ENCODE data around the gene ASXL2.

The ASXL2 gene

GRCh38 chr2:25905126-25905525 is 26.8 kb upstream of the ASXL2 start:
- TF ChIP-seq CTCF (conservative IDR thresholded peaks at IDR 0.05; ENCODE audit: low read length) (no peak), EZH2phosphoT487 (IDR thresholded peaks at IDR 0.05; ENCODE audit: borderline replicate concordance) (no peak)
- Histone ChIP-seq H3K9me3 (ENCODE audit: insufficient read depth, low read depth, low read length) (no peaks in the 10 kb centered on the region), H3K4me3 (ENCODE audit: low read length, poor library complexity, severe bottlenecking) (no peak overlapping the region), H3F3A (ENCODE audit: low read depth) (no peaks in the 10 kb centered on the region), H3K4me2 (ENCODE audit: low read depth, low read length, poor library complexity, severe bottlenecking) (no peak overlapping the region), H3K4me1 (ENCODE audit: insufficient read depth, low read length, poor library complexity, severe bottlenecking) (peaks cover 5% of the 10 kb centered on the region), H3K9me2 (replicated peaks; ENCODE audit: low read depth, low read length) (no peaks in the 10 kb centered on the region), H3K9ac (ENCODE audit: low read depth, low read length, poor library complexity, severe bottlenecking) (no peak overlapping the region), H4K20me1 (ENCODE audit: insufficient read depth, low read length, poor library complexity, severe bottlenecking) (no peaks in the 10 kb centered on the region), H3K27me3 (ENCODE audit: insufficient read depth, low read length, poor library complexity, severe bottlenecking) (no peaks in the 10 kb centered on the region), H2AFZ (ENCODE audit: low read length) (no peak overlapping the region), H3K36me3 (ENCODE audit: insufficient read depth, low read length) (no peaks in the 10 kb centered on the region), H3K79me2 (ENCODE audit: insufficient read depth, low read length) (no peaks in the 10 kb centered on the region)

GRCh38 chr2:25903216-25903776 is 25.0 kb upstream of the ASXL2 start:
- H3K36me3 ChIP-seq (ENCODE audit: insufficient read depth, low read length): no peaks in the 10 kb centered on the region
- H3K79me2 ChIP-seq (ENCODE audit: insufficient read depth, low read length): no peaks in the 10 kb centered on the region
- H3K4me2 ChIP-seq (ENCODE audit: low read depth, low read length, poor library complexity, severe bottlenecking): no peak overlapping the region
- no peaks in the 10 kb centered on the region for H3F3A ChIP-seq (ENCODE audit: low read depth)
- H3K9me3 ChIP-seq (ENCODE audit: insufficient read depth, low read depth, low read length): no peaks in the 10 kb centered on the region
- peaks cover 5% of the 10 kb centered on the region for H3K4me1 ChIP-seq (ENCODE audit: insufficient read depth, low read length, poor library complexity, severe bottlenecking)
- no peaks in the 10 kb centered on the region for H4K20me1 ChIP-seq (ENCODE audit: insufficient read depth, low read length, poor library complexity, severe bottlenecking)
- no peaks in the 10 kb centered on the region for H3K27me3 ChIP-seq (ENCODE audit: insufficient read depth, low read length, poor library complexity, severe bottlenecking)
- H3K4me3 ChIP-seq (ENCODE audit: low read length, poor library complexity, severe bottlenecking): no peak overlapping the region
- H2AFZ ChIP-seq (ENCODE audit: low read length): peak overlapping the region; percentile 81
- H3K9me2 ChIP-seq (replicated peaks; ENCODE audit: low read depth, low read length): no peaks in the 10 kb centered on the region
- TF ChIP-seq EZH2phosphoT487 (IDR thresholded peaks at IDR 0.05; ENCODE audit: borderline replicate concordance) (no peak), CTCF (conservative IDR thresholded peaks at IDR 0.05; ENCODE audit: low read length) (no peak)
- H3K9ac ChIP-seq (ENCODE audit: low read depth, low read length, poor library complexity, severe bottlenecking): no peak overlapping the region

GRCh38 chr2:25899404-25899970 is 21.2 kb upstream of the ASXL2 start:
- H3K79me2 ChIP-seq (ENCODE audit: insufficient read depth, low read length): no peaks in the 10 kb centered on the region
- H3K9me3 ChIP-seq (ENCODE audit: insufficient read depth, low read depth, low read length): no peaks in the 10 kb centered on the region

More at GRCh38 chr2:25899404-25899970, 21.2 kb upstream of the ASXL2 start:
- TF ChIP-seq CTCF (conservative IDR thresholded peaks at IDR 0.05; ENCODE audit: low read length): no peak
- no peak for TF ChIP-seq EZH2phosphoT487 (IDR thresholded peaks at IDR 0.05; ENCODE audit: borderline replicate concordance)
- H3K27me3 ChIP-seq (ENCODE audit: insufficient read depth, low read length, poor library complexity, severe bottlenecking): no peaks in the 10 kb centered on the region
- H3K9me2 ChIP-seq (replicated peaks; ENCODE audit: low read depth, low read length): no peaks in the 10 kb centered on the region
- H3K4me3 ChIP-seq (ENCODE audit: low read length, poor library complexity, severe bottlenecking): no peak overlapping the region
- no peak overlapping the region for H3K9ac ChIP-seq (ENCODE audit: low read depth, low read length, poor library complexity, severe bottlenecking)
- no peaks in the 10 kb centered on the region for H4K20me1 ChIP-seq (ENCODE audit: insufficient read depth, low read length, poor library complexity, severe bottlenecking)
- no peaks in the 10 kb centered on the region for H3K36me3 ChIP-seq (ENCODE audit: insufficient read depth, low read length)
- no peak overlapping the region for H3K4me2 ChIP-seq (ENCODE audit: low read depth, low read length, poor library complexity, severe bottlenecking)
- H2AFZ ChIP-seq (ENCODE audit: low read length): no peak overlapping the region
- peaks cover 5% of the 10 kb centered on the region for H3K4me1 ChIP-seq (ENCODE audit: insufficient read depth, low read length, poor library complexity, severe bottlenecking)
- no peaks in the 10 kb centered on the region for H3F3A ChIP-seq (ENCODE audit: low read depth)
